H1 (cell line): ENCODE measurements around the gene ZNF277. TPM values are rescaled to one million over a fixed set of nuclear protein-coding genes. Genes with fewer than 3 reads are reported as not detected.

Experiments
- polyA plus RNA-seq, 7 experiments: library from polyadenylated mRNA; depleted of rRNA in 3 of 7; stranded (reverse) in 5 of 7; unstranded in 2 of 7; fragments of >200 nt in 5 of 7; fragments of 200-250 nt in 2 of 7; gene quantifications; 1 replicate in 5 of 7; 2 replicates in 1 of 7; 4 replicates in 1 of 7; pipeline versions ENCODE4 v1.2.1 to v1.2.3, GENCODE V29; 2011 to 2013; ENCODE audit warnings: missing spikeins in 2 of 7, mixed read lengths in 2 of 7
- total RNA-seq: library from RNA; stranded (reverse); fragmentation: NEBNext Ultra II Directional; extraction: Animal tissue kit (Norgen Biotek cat#: 25700); gene quantifications from 2 replicates; pipeline ENCODE4 v1.2.1, GENCODE V29; 2021
- TF ChIP-seq, protein P1 (sequence below): fragments of 300-600 bp; sonication (generic); IDR thresholded peaks from 2 replicates; pipeline ENCODE4 v1.7.1; 2012; ENCODE audit warnings: low read length, moderate library complexity, mild to moderate bottlenecking, inconsistent platforms; ENCODE audit not compliant: insufficient replicate concordance

ZNF277 gene
- total and polyA plus RNA-seq, 2 of the 8 experiments (the other 6 are each of a cell fraction or from before 2014, with no cell fraction given), result 5.1 to 21.7 TPM

DNA sequence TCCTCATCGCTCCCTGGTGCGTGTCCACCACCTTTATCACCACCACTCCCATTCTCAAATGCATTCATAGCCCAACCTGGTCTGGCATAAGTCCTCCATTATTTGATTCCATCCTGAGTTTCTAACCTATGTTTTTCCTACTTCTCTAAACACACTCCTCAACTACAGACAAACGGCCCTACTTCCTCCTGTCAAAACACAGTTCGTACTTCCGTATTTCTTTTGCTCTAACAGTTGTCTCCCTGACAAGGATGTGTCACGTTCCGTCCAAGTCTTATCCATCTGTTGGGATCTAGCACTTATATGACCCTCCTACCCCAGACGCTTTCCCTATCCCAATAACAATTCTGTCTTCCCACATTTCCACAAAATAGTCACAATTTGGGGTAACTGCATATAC lies 47.1 kb upstream of the ZNF277 start (continued):
- TF ChIP-seq, protein P1, sequence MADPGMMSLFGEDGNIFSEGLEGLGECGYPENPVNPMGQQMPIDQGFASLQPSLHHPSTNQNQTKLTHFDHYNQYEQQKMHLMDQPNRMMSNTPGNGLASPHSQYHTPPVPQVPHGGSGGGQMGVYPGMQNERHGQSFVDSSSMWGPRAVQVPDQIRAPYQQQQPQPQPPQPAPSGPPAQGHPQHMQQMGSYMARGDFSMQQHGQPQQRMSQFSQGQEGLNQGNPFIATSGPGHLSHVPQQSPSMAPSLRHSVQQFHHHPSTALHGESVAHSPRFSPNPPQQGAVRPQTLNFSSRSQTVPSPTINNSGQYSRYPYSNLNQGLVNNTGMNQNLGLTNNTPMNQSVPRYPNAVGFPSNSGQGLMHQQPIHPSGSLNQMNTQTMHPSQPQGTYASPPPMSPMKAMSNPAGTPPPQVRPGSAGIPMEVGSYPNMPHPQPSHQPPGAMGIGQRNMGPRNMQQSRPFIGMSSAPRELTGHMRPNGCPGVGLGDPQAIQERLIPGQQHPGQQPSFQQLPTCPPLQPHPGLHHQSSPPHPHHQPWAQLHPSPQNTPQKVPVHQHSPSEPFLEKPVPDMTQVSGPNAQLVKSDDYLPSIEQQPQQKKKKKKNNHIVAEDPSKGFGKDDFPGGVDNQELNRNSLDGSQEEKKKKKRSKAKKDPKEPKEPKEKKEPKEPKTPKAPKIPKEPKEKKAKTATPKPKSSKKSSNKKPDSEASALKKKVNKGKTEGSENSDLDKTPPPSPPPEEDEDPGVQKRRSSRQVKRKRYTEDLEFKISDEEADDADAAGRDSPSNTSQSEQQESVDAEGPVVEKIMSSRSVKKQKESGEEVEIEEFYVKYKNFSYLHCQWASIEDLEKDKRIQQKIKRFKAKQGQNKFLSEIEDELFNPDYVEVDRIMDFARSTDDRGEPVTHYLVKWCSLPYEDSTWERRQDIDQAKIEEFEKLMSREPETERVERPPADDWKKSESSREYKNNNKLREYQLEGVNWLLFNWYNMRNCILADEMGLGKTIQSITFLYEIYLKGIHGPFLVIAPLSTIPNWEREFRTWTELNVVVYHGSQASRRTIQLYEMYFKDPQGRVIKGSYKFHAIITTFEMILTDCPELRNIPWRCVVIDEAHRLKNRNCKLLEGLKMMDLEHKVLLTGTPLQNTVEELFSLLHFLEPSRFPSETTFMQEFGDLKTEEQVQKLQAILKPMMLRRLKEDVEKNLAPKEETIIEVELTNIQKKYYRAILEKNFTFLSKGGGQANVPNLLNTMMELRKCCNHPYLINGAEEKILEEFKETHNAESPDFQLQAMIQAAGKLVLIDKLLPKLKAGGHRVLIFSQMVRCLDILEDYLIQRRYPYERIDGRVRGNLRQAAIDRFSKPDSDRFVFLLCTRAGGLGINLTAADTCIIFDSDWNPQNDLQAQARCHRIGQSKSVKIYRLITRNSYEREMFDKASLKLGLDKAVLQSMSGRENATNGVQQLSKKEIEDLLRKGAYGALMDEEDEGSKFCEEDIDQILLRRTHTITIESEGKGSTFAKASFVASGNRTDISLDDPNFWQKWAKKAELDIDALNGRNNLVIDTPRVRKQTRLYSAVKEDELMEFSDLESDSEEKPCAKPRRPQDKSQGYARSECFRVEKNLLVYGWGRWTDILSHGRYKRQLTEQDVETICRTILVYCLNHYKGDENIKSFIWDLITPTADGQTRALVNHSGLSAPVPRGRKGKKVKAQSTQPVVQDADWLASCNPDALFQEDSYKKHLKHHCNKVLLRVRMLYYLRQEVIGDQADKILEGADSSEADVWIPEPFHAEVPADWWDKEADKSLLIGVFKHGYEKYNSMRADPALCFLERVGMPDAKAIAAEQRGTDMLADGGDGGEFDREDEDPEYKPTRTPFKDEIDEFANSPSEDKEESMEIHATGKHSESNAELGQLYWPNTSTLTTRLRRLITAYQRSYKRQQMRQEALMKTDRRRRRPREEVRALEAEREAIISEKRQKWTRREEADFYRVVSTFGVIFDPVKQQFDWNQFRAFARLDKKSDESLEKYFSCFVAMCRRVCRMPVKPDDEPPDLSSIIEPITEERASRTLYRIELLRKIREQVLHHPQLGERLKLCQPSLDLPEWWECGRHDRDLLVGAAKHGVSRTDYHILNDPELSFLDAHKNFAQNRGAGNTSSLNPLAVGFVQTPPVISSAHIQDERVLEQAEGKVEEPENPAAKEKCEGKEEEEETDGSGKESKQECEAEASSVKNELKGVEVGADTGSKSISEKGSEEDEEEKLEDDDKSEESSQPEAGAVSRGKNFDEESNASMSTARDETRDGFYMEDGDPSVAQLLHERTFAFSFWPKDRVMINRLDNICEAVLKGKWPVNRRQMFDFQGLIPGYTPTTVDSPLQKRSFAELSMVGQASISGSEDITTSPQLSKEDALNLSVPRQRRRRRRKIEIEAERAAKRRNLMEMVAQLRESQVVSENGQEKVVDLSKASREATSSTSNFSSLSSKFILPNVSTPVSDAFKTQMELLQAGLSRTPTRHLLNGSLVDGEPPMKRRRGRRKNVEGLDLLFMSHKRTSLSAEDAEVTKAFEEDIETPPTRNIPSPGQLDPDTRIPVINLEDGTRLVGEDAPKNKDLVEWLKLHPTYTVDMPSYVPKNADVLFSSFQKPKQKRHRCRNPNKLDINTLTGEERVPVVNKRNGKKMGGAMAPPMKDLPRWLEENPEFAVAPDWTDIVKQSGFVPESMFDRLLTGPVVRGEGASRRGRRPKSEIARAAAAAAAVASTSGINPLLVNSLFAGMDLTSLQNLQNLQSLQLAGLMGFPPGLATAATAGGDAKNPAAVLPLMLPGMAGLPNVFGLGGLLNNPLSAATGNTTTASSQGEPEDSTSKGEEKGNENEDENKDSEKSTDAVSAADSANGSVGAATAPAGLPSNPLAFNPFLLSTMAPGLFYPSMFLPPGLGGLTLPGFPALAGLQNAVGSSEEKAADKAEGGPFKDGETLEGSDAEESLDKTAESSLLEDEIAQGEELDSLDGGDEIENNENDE, result no peak
